Ishikawa (cell line): ENCODE measurements around the gene GABPB1.

Experiments used
- CEBPB ChIP-seq: IDR thresholded peaks from 2 replicates; pipeline ENCODE4 v1.6.1; 2012
- CREB1 ChIP-seq: IDR thresholded peaks from 2 replicates; pipeline ENCODE4 v1.6.1; 2012; ENCODE audit warnings: low read depth
- EGR1 ChIP-seq: IDR thresholded peaks from 2 replicates; pipeline ENCODE4 v1.6.1; 2012
- EP300 ChIP-seq: IDR thresholded peaks from 2 replicates; pipeline ENCODE4 v1.6.1; 2012; ENCODE audit warnings: borderline replicate concordance
- RAD21 ChIP-seq: IDR thresholded peaks from 2 replicates; pipeline ENCODE4 v1.6.1; 2012; ENCODE audit warnings: low read depth
- TAF1 ChIP-seq: IDR thresholded peaks from 2 replicates; pipeline ENCODE4 v1.6.1; 2012; ENCODE audit warnings: low read depth, mild to moderate bottlenecking
- TCF12 ChIP-seq: IDR thresholded peaks from 2 replicates; pipeline ENCODE4 v1.6.1; 2012; ENCODE audit warnings: low read depth
- TEAD4 ChIP-seq: IDR thresholded peaks from 2 replicates; pipeline ENCODE4 v1.6.1; 2012
- YY1 ChIP-seq: IDR thresholded peaks from 2 replicates; pipeline ENCODE4 v1.6.1; 2012; ENCODE audit warnings: low read depth
- ZBTB7A ChIP-seq: IDR thresholded peaks from 2 replicates; pipeline ENCODE4 v1.6.1; 2012; ENCODE audit warnings: low read depth
- TF ChIP-seq, protein P1 (sequence below): IDR thresholded peaks from 2 replicates; pipeline ENCODE4 v1.6.1; 2012
- TF ChIP-seq, protein P2 (sequence below): IDR thresholded peaks from 2 replicates; pipeline ENCODE4 v1.6.1; 2012
- TF ChIP-seq, protein P3 (sequence below): IDR thresholded peaks from 2 replicates; pipeline ENCODE4 v1.6.1; 2012; ENCODE audit warnings: low read depth, mild to moderate bottlenecking

DNA sequence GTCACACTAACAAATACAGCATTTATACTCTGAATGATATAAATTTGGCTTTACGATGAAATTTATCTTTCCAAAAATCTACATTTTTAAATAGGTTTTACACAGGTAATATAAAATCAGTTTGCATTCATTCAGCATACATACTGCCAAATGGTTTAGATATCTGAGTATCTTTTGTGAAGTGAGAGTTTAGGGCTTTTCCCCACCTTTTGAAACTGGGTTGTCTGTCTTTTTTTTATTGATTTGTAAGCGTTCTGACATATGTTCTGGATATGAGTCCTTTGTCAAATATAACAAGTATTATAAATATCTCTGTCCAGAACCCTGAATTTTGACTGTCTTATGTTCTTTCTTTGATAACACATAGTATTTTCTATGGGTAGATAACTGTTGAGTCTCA lies 42.4 kb downstream of the GABPB1 start:
- TF ChIP-seq EP300 = no peak
- no peak for TF ChIP-seq RAD21
- TF ChIP-seq, protein P1, sequence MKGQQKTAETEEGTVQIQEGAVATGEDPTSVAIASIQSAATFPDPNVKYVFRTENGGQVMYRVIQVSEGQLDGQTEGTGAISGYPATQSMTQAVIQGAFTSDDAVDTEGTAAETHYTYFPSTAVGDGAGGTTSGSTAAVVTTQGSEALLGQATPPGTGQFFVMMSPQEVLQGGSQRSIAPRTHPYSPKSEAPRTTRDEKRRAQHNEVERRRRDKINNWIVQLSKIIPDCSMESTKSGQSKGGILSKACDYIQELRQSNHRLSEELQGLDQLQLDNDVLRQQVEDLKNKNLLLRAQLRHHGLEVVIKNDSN = no peak
- TF ChIP-seq, protein P2, sequence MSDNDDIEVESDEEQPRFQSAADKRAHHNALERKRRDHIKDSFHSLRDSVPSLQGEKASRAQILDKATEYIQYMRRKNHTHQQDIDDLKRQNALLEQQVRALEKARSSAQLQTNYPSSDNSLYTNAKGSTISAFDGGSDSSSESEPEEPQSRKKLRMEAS = no peak
- no peak for TF ChIP-seq CEBPB
- TF ChIP-seq EGR1 = no peak
- no peak for TF ChIP-seq TEAD4
- TF ChIP-seq TCF12 = no peak
- TF ChIP-seq TAF1 = no peak
- no peak for TF ChIP-seq YY1
- TF ChIP-seq CREB1 = no peak
- TF ChIP-seq ZBTB7A = no peak
- TF ChIP-seq, protein P3, sequence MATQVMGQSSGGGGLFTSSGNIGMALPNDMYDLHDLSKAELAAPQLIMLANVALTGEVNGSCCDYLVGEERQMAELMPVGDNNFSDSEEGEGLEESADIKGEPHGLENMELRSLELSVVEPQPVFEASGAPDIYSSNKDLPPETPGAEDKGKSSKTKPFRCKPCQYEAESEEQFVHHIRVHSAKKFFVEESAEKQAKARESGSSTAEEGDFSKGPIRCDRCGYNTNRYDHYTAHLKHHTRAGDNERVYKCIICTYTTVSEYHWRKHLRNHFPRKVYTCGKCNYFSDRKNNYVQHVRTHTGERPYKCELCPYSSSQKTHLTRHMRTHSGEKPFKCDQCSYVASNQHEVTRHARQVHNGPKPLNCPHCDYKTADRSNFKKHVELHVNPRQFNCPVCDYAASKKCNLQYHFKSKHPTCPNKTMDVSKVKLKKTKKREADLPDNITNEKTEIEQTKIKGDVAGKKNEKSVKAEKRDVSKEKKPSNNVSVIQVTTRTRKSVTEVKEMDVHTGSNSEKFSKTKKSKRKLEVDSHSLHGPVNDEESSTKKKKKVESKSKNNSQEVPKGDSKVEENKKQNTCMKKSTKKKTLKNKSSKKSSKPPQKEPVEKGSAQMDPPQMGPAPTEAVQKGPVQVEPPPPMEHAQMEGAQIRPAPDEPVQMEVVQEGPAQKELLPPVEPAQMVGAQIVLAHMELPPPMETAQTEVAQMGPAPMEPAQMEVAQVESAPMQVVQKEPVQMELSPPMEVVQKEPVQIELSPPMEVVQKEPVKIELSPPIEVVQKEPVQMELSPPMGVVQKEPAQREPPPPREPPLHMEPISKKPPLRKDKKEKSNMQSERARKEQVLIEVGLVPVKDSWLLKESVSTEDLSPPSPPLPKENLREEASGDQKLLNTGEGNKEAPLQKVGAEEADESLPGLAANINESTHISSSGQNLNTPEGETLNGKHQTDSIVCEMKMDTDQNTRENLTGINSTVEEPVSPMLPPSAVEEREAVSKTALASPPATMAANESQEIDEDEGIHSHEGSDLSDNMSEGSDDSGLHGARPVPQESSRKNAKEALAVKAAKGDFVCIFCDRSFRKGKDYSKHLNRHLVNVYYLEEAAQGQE = no peak
